ENCODE measurements around the gene CYTH1. TPM values are rescaled to one million over a fixed set of nuclear protein-coding genes. Genes with fewer than 3 reads are reported as not detected.
"Not testable (repeated sequence)": the region's sequence is repeated elsewhere in the genome, so short reads cannot be mapped to it uniquely, and the experiment has no call there.

The CYTH1 gene
- total and polyA plus RNA-seq, 2 donors (not counting 1 experiment from before 2014, with no cell fraction given), result 255 to 353 TPM

DNA sequence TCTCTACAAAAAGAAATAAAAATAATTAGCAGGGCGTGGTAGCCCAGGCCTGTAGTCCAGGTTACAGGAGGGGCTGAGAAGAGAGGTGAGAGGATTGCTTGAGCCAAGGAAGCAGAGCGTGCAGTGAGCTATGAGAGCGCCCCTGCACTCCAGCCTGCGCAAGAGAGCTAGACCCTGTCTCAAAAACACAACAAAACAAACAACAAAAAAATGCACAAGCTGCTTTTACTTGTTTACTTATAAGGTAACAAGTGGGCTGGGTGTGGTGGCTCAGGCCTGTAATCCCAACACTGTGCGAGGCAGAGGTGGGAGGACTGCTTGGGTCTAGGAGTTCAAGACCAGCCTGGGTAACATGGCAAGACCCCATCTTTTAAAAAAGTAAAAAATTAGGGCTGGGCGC is 1.7 kb downstream of the CYTH1 start:
- H3K4me1 Mint-ChIP-seq, result peaks cover 46% of the 10 kb centered on the region
- DNase-seq (peak; percentile 48), ATAC-seq (ENCODE audit: low read depth) (no peak)
- 56% methylated on average over 1 of the region's 6 CpGs for WGBS (ENCODE audit: insufficient coverage)
- no peaks in the 10 kb centered on the region for H3K27me3 Mint-ChIP-seq
- Histone ChIP-seq H3K36me3 (replicated peaks in 1 of 2; ENCODE audit: control extremely low read depth in 1 of 2, control insufficient read depth in 1 of 2, extremely low read depth in 1 of 2, insufficient read depth in 2 of 2, low read length in 1 of 2) (peaks cover 0 to 4% of the 10 kb centered on the region in 2 experiments), H3K9ac (ENCODE audit: low read length) (peak overlapping the region; percentile 90), H3K4me2 (replicated peaks; ENCODE audit: low read depth, low read length, poor library complexity, severe bottlenecking) (peak overlapping the region; percentile 73), H2AFZ (ENCODE audit: insufficient read depth, low read depth, low read length, poor library complexity, severe bottlenecking) (no peak overlapping the region), H3K9me3 (ENCODE audit: control extremely low read depth in 1 of 3, control insufficient read depth in 2 of 3, insufficient read depth in 1 of 3, low read length in 2 of 3) (no peaks in the 10 kb centered on the region), H3K27me3 (replicated peaks in 1 of 4; ENCODE audit: control extremely low read depth in 1 of 4, control insufficient read depth in 3 of 4, insufficient read depth in 4 of 4, low read length in 3 of 4) (no peaks in the 10 kb centered on the region), H3K4me1 (ENCODE audit: control insufficient read depth in 2 of 2, insufficient read depth in 2 of 2, low read length in 2 of 2) (peaks cover 44 to 57% of the 10 kb centered on the region in 2 donors), H3K79me2 (ENCODE audit: control insufficient read depth, insufficient read depth, low read length) (peaks cover 70% of the 10 kb centered on the region), H4K20me1 (ENCODE audit: control insufficient read depth, insufficient read depth, low read length, poor library complexity, severe bottlenecking) (no peaks in the 10 kb centered on the region), H3K27ac (ENCODE audit: low read length in 2 of 2) (peak overlapping the region; percentile 86 to 88), H3K4me3 (ENCODE audit: control extremely low read depth in 1 of 5, extremely low read depth in 1 of 5, insufficient read depth in 1 of 5, low read depth in 2 of 5, low read length in 4 of 5) (peak overlapping the region; percentile 28 to 89 (median 73))
- peak overlapping the region; percentile 85 for H3K4me3 Mint-ChIP-seq
- ChIA-PET CTCF (interaction anchor here (1.1 to 2.4 kb wide), 10 partner anchors 19 to 964 kb away, joined by 3 to 13 read pairs (median 5); no protein-coding TSS in a partner anchor), POLR2A (interaction anchor here (0.6 to 1.9 kb wide), 14 partner anchors 9 to 265 kb away, joined by 3 to 10 read pairs (median 4); no protein-coding TSS in a partner anchor)
- TF ChIP-seq EZH2 (IDR thresholded peaks at IDR 0.05; ENCODE audit: borderline replicate concordance, insufficient read depth, low read depth, low read length, poor library complexity, severe bottlenecking), result no peak
- TF ChIP-seq, protein P1, sequence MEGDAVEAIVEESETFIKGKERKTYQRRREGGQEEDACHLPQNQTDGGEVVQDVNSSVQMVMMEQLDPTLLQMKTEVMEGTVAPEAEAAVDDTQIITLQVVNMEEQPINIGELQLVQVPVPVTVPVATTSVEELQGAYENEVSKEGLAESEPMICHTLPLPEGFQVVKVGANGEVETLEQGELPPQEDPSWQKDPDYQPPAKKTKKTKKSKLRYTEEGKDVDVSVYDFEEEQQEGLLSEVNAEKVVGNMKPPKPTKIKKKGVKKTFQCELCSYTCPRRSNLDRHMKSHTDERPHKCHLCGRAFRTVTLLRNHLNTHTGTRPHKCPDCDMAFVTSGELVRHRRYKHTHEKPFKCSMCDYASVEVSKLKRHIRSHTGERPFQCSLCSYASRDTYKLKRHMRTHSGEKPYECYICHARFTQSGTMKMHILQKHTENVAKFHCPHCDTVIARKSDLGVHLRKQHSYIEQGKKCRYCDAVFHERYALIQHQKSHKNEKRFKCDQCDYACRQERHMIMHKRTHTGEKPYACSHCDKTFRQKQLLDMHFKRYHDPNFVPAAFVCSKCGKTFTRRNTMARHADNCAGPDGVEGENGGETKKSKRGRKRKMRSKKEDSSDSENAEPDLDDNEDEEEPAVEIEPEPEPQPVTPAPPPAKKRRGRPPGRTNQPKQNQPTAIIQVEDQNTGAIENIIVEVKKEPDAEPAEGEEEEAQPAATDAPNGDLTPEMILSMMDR (IDR thresholded peaks at IDR 0.05), result no peak
- H3K9me3 Mint-ChIP-seq (ENCODE audit: insufficient read depth), result no peaks in the 10 kb centered on the region
- H3K27ac Mint-ChIP-seq, result peak overlapping the region; percentile 90
- intact Hi-C loops (cut with micrococcal nuclease), result loop anchor here (5.0 kb wide), 1 partner anchor 73 kb away; no protein-coding TSS in a partner anchor

- DNase-seq (peak; percentile 80), ATAC-seq (ENCODE audit: low read depth) (peak; percentile 20)
- Histone ChIP-seq H2AFZ (ENCODE audit: insufficient read depth, low read depth, low read length, poor library complexity, severe bottlenecking) (no peak overlapping the region), H3K27me3 (replicated peaks in 1 of 4; ENCODE audit: control extremely low read depth in 1 of 4, control insufficient read depth in 3 of 4, insufficient read depth in 4 of 4, low read length in 3 of 4) (no peaks in the 10 kb centered on the region), H4K20me1 (ENCODE audit: control insufficient read depth, insufficient read depth, low read length, poor library complexity, severe bottlenecking) (no peaks in the 10 kb centered on the region), H3K4me2 (replicated peaks; ENCODE audit: low read depth, low read length, poor library complexity, severe bottlenecking) (peak overlapping the region; percentile 73), H3K9me3 (ENCODE audit: control extremely low read depth in 1 of 3, control insufficient read depth in 2 of 3, insufficient read depth in 1 of 3, low read length in 2 of 3) (no peaks in the 10 kb centered on the region), H3K4me3 (ENCODE audit: control extremely low read depth in 1 of 5, extremely low read depth in 1 of 5, insufficient read depth in 1 of 5, low read depth in 2 of 5, low read length in 4 of 5) (peak overlapping the region; percentile 51 to 89 (median 73)), H3K27ac (ENCODE audit: low read length in 2 of 2) (peak overlapping the region; percentile 86 to 88), H3K9ac (ENCODE audit: low read length) (peak overlapping the region; percentile 90), H3K4me1 (ENCODE audit: control insufficient read depth in 2 of 2, insufficient read depth in 2 of 2, low read length in 2 of 2) (peaks cover 45 to 60% of the 10 kb centered on the region in 2 donors), H3K36me3 (replicated peaks in 1 of 2; ENCODE audit: control extremely low read depth in 1 of 2, control insufficient read depth in 1 of 2, extremely low read depth in 1 of 2, insufficient read depth in 2 of 2, low read length in 1 of 2) (peaks cover 0 to 4% of the 10 kb centered on the region in 2 experiments), H3K79me2 (ENCODE audit: control insufficient read depth, insufficient read depth, low read length) (peaks cover 74% of the 10 kb centered on the region)
- H3K27ac Mint-ChIP-seq, result peak overlapping the region; percentile 90
- CTCF ChIA-PET, result interaction anchor here (1.1 to 2.4 kb wide), 9 partner anchors 18 to 965 kb away, joined by 3 to 13 read pairs (median 5); no protein-coding TSS in a partner anchor
- H3K4me3 Mint-ChIP-seq, result peak overlapping the region; percentile 85
- intact Hi-C loops (cut with micrococcal nuclease), result loop anchor here (1.0 to 5.0 kb wide), 3 partner anchors 21 to 73 kb away; no protein-coding TSS in a partner anchor
- H3K4me1 Mint-ChIP-seq, result peaks cover 50% of the 10 kb centered on the region
- no peaks in the 10 kb centered on the region for H3K27me3 Mint-ChIP-seq
- POLR2A ChIA-PET, result interaction anchor here (0.8 to 1.9 kb wide), 12 partner anchors 9 to 62 kb away, joined by 3 to 10 read pairs (median 4); no protein-coding TSS in a partner anchor
- TF ChIP-seq, protein P1 (IDR thresholded peaks at IDR 0.05), result peak; percentile 18
- TF ChIP-seq EZH2 (IDR thresholded peaks at IDR 0.05; ENCODE audit: borderline replicate concordance, insufficient read depth, low read depth, low read length, poor library complexity, severe bottlenecking), result no peak
- no peaks in the 10 kb centered on the region for H3K9me3 Mint-ChIP-seq (ENCODE audit: insufficient read depth)
- WGBS (ENCODE audit: insufficient coverage), result 31% methylated on average over 2 of the region's 3 CpGs
Observed at GRCh38 chr17:78779850-78780249, 2.2 kb downstream of the CYTH1 start.

DNA sequence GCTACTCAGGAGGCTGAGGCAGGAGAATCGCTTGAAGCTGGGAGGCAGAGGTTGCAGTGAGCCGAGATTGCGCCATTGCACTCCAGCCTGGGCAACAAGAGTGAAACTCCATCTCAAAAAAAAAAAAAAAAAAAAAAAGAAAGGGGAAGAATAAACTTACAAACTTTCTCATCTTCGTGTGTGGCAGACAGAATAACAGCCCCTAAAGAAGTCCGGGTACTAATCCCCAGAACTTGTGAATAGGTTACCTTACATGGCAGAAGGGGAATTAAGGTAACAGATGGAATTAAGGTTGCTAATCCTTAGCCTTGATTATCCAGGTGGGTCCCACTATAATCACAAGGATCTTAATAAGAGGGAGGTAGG is 2.8 kb downstream of the CYTH1 start:
- peak overlapping the region; percentile 51 to 89 (median 73) for H3K4me3 ChIP-seq (ENCODE audit: control extremely low read depth in 1 of 5, extremely low read depth in 1 of 5, insufficient read depth in 1 of 5, low read depth in 2 of 5, low read length in 4 of 5)
- H3K27me3 Mint-ChIP-seq; H3K27me3 ChIP-seq (replicated peaks in 1 of 4; ENCODE audit: control extremely low read depth in 1 of 4, control insufficient read depth in 3 of 4, insufficient read depth in 4 of 4, low read length in 3 of 4); H3K36me3 ChIP-seq (replicated peaks in 1 of 2; ENCODE audit: control extremely low read depth in 1 of 2, control insufficient read depth in 1 of 2, extremely low read depth in 1 of 2, insufficient read depth in 2 of 2, low read length in 1 of 2); H3K9me3 Mint-ChIP-seq (ENCODE audit: insufficient read depth); H4K20me1 ChIP-seq (ENCODE audit: control insufficient read depth, insufficient read depth, low read length, poor library complexity, severe bottlenecking); H3K9me3 ChIP-seq (ENCODE audit: control extremely low read depth in 1 of 3, control insufficient read depth in 2 of 3, insufficient read depth in 1 of 3, low read length in 2 of 3); H2AFZ ChIP-seq (ENCODE audit: insufficient read depth, low read depth, low read length, poor library complexity, severe bottlenecking); ATAC-seq (ENCODE audit: low read depth); DNase-seq: not testable (repeated sequence)
- intact Hi-C loops (cut with micrococcal nuclease), result loop anchor here (1.0 kb wide), 2 partner anchors 20 to 31 kb away; no protein-coding TSS in a partner anchor
- peak overlapping the region; percentile 73 for H3K4me2 ChIP-seq (replicated peaks; ENCODE audit: low read depth, low read length, poor library complexity, severe bottlenecking)
- H3K4me1 ChIP-seq (ENCODE audit: control insufficient read depth in 2 of 2, insufficient read depth in 2 of 2, low read length in 2 of 2), result peaks cover 51 to 65% of the 10 kb centered on the region in 2 donors
- Mint-ChIP-seq H3K4me3 (peak overlapping the region; percentile 85), H3K4me1 (peaks cover 56% of the 10 kb centered on the region), H3K27ac (peak overlapping the region; percentile 90)
- POLR2A ChIA-PET, result interaction anchor here (0.6 to 1.9 kb wide), 9 partner anchors 22 to 821 kb away, joined by 3 to 8 read pairs (median 5); partner anchors contain the start of gene TNRC6C
- peaks cover 80% of the 10 kb centered on the region for H3K79me2 ChIP-seq (ENCODE audit: control insufficient read depth, insufficient read depth, low read length)
- CTCF ChIA-PET, result interaction anchor here (1.2 to 2.4 kb wide), 3 partner anchors 42 to 73 kb away, joined by 3 to 13 read pairs (median 6); no protein-coding TSS in a partner anchor
- peak overlapping the region; percentile 90 for H3K9ac ChIP-seq (ENCODE audit: low read length)
- H3K27ac ChIP-seq (ENCODE audit: low read length in 2 of 2), result peak overlapping the region; percentile 86 to 88
- WGBS (ENCODE audit: insufficient coverage), result no CpG with 5 or more reads among the region's 5 CpGs

All from B cell (primary cell).